Endothelial cell of umbilical vein (primary cell): ENCODE results near the gene CALML5. TPM values are rescaled to one million over a fixed set of nuclear protein-coding genes. Genes with fewer than 3 reads are reported as not detected.

Experiments
- BruUV-seq: library from RNA; stranded (reverse); fragments of 400-500 nt; replicated peaks from 2 replicates; lab custom pipeline; 2021; lab: Mats Ljungman, UMichigan
- CTCF ChIA-PET: fragments of 300-600, 350-600 bp; sonication (Branson Sonifier 250); formaldehyde crosslinking; loops from one replicate; lab custom pipeline; 2021; ENCODE audit warnings: antibody characterized with exemption, inconsistent platforms; lab: Charles Lee
- POLR2A ChIA-PET: fragments of 300-600, 350-600 bp; sonication (Branson Sonifier 250); formaldehyde crosslinking; loops from one replicate; lab custom pipeline; 2021; ENCODE audit warnings: antibody characterized with exemption, inconsistent platforms; lab: Charles Lee
- DNase-seq: peaks from one replicate; pipeline ENCODE4 v3.0.0-alpha.2; 2011; ENCODE audit warnings: low read depth, low spot score
- FAIRE-seq: peaks from 2 replicates; lab custom pipeline; 2011; peaks lifted over from hg19 to GRCh38; lab: Jason Lieb, UNC
- H2AFZ ChIP-seq: 2 replicates; pipeline ENCODE4 v1.6.0; 2012; ENCODE audit warnings: low read depth, low read length, control low read depth, inconsistent platforms
- H3K27ac ChIP-seq: 2 replicates; pipeline ENCODE4 v1.5.1; 2011; ENCODE audit warnings: low read depth, mild to moderate bottlenecking, control low read depth, low read length, moderate library complexity; ENCODE audit not compliant: insufficient read depth
- H3K27me3 ChIP-seq, 2 experiments: 2 replicates each; pipeline versions ENCODE4 v1.6.0 to v1.6.1; 2011; ENCODE audit warnings: low read length in 2 of 2, mixed read lengths in 1 of 2; ENCODE audit not compliant: control insufficient read depth in 2 of 2, insufficient read depth in 2 of 2
- H3K36me3 ChIP-seq, 2 experiments: 2 replicates in 1 of 2; 3 replicates in 1 of 2; pipeline ENCODE4 v1.5.1; 2011; ENCODE audit warnings: low read length in 2 of 2, mild to moderate bottlenecking in 1 of 2, moderate library complexity in 1 of 2; ENCODE audit not compliant: control insufficient read depth in 2 of 2, insufficient read depth in 2 of 2; ENCODE audit errors: extremely low read depth in 1 of 2
- H3K4me1 ChIP-seq: 3 replicates; pipeline ENCODE4 v1.5.1; 2011; ENCODE audit warnings: mild to moderate bottlenecking, low read length; ENCODE audit not compliant: control insufficient read depth, insufficient read depth; ENCODE audit errors: extremely low read depth
- H3K4me2 ChIP-seq: 2 replicates; pipeline ENCODE4 v1.6.1; 2011; ENCODE audit warnings: low read length, control low read depth, mixed read lengths; ENCODE audit not compliant: insufficient read depth
- H3K4me3 ChIP-seq, 3 experiments: fragments of 200-600 bp in 1 of 3; sonication (generic), shearing (Covaris generic) in 1 of 3; replicated peaks in 1 of 3; 2 replicates each; pipeline ENCODE4 v1.5.1; 2011 to 2016; ENCODE audit warnings: control low read depth in 3 of 3, low read length in 3 of 3, mild to moderate bottlenecking in 2 of 3, inconsistent platforms in 1 of 3, low read depth in 1 of 3, moderate library complexity in 1 of 3; ENCODE audit not compliant: insufficient read depth in 1 of 3
- H3K79me2 ChIP-seq: 2 replicates; pipeline ENCODE4 v1.6.0; 2012; ENCODE audit warnings: low read length, inconsistent platforms; ENCODE audit not compliant: control insufficient read depth, insufficient read depth
- H3K9ac ChIP-seq: replicated peaks from 2 replicates; pipeline ENCODE3; 2011; ENCODE audit warnings: low read length, control low read depth; ENCODE audit not compliant: insufficient read depth; ENCODE audit errors: extremely low read depth
- H3K9me1 ChIP-seq: replicated peaks from 3 replicates; pipeline ENCODE4 v1.6.0; 2011; ENCODE audit warnings: mild to moderate bottlenecking, low read length; ENCODE audit not compliant: control insufficient read depth, insufficient read depth; ENCODE audit errors: extremely low read depth
- H3K9me3 ChIP-seq: replicated peaks from 2 replicates; pipeline ENCODE4 v1.5.1; 2012; ENCODE audit warnings: low read length, inconsistent platforms; ENCODE audit not compliant: control insufficient read depth, insufficient read depth
- H4K20me1 ChIP-seq: replicated peaks from 2 replicates; pipeline ENCODE3; 2011; ENCODE audit warnings: mild to moderate bottlenecking, low read length; ENCODE audit not compliant: control insufficient read depth, insufficient read depth; ENCODE audit errors: extremely low read depth
- FOS ChIP-seq: IDR thresholded peaks from 2 replicates; pipeline ENCODE4 v1.6.1; 2011; ENCODE audit warnings: mild to moderate bottlenecking, low read length, moderate library complexity, borderline replicate concordance; ENCODE audit not compliant: insufficient read depth
- JUN ChIP-seq: IDR thresholded peaks from 2 replicates; pipeline ENCODE4 v1.6.1; 2011; ENCODE audit warnings: borderline replicate concordance, low read depth; ENCODE audit not compliant: insufficient read length, insufficient read depth
- MYC ChIP-seq: IDR thresholded peaks from one replicate; pipeline ENCODE4 v1.6.1; 2011; ENCODE audit warnings: mild to moderate bottlenecking, low read depth, low read length
- POLR2A ChIP-seq: IDR thresholded peaks from 2 replicates; pipeline ENCODE4 v1.6.1; 2012; ENCODE audit warnings: low read depth, mild to moderate bottlenecking, control low read depth, low read length
- dilution Hi-C: fragments of 300-500 bp; cut with MboI; formaldehyde crosslinking; loops from one replicate; pipeline ENCODE4 v1.15.0; 2019; ENCODE audit warnings: low sequenced_read_pairs; ENCODE audit not compliant: extremely low pct_ligation_motif_present
- intact Hi-C: fragments of 100-400 bp; cut with micrococcal nuclease; formaldehyde crosslinking; loops from one replicate; pipeline ENCODE4 v1.10.0; 2022
- polyA plus RNA-seq, 4 experiments: library from polyadenylated mRNA; depleted of rRNA in 3 of 4; stranded (reverse) in 3 of 4; unstranded in 1 of 4; fragments of >200 nt; gene quantifications; 2 replicates each; pipeline versions ENCODE4 v1.2.1 to v1.2.3, GENCODE V29; 2011 to 2012; ENCODE audit warnings: missing spikeins in 1 of 4
- total RNA-seq: library from RNA; stranded (reverse); gene quantifications from 2 replicates; pipeline ENCODE4 v1.2.3, GENCODE V29; 2021
- TF ChIP-seq, protein P1 (sequence below), 2 donors: IDR thresholded peaks; 1 replicate in 1 of 2; 2 replicates in 1 of 2; pipeline ENCODE4 v1.5.1; 2011; ENCODE audit warnings: low read length in 2 of 2, mild to moderate bottlenecking in 2 of 2, moderate library complexity in 2 of 2, control low read depth in 1 of 2, inconsistent platforms in 1 of 2, low read depth in 1 of 2; ENCODE audit not compliant: insufficient read depth in 1 of 2; ENCODE audit errors: extremely low read depth in 1 of 2
- TF ChIP-seq, protein P2 (sequence below): IDR thresholded peaks from 2 replicates; pipeline ENCODE4 v1.6.1; 2011; ENCODE audit not compliant: insufficient read depth, insufficient read length

The CALML5 gene
- total and polyA plus RNA-seq, 2 donors (not counting 3 experiments of a cell fraction or from before 2014, with no cell fraction given), result not detected

DNA sequence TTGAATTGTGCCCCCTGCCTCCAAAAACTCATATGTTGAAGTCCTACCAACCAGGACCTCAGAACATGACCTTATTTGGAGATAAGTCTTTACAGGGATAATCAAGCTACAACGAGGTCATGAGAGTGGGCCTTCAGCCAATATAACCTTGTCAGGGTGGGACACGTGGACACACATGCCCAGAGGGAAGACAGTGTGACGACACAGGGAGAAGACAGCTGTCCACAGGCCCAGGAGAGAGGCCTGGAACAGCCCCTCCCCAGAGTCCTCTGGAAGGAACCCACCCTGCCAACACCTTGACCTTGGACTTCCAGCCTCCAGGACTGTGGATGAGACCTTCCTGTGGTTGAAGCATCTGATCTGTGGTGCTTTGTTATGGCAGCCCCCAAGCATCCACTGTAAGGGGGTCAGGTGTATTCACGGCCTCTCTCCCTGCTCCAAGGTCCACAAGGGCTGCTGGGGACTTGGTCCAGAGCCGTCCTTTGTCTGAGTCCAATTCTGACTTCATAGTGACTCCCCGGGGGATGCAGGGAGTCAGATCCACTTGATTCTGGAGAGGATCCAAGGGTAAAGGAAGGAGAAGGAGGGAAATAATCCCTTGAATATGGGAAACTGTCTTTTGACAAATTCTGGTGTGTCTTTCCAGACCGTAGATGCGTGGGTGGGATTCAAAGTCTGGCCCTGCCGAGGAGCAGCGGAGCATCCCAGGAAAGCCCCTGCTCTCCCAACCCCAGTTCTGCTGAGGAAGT, 32.4 kb upstream of the CALML5 start:
- no peaks in the 10 kb centered on the region for H3K9me3 ChIP-seq
- H3K9me1 ChIP-seq, result no peaks in the 10 kb centered on the region
- no peak overlapping the region for H3K4me3 ChIP-seq
- intact Hi-C loops (no loop called here), dilution Hi-C loops (no loop called here)
- H3K27me3 ChIP-seq, result no peaks in the 10 kb centered on the region
- H3K4me1 ChIP-seq, result no peaks in the 10 kb centered on the region
- no peak overlapping the region for H3K9ac ChIP-seq
- DNase-seq, result no peak
- no TSS peak for BruUV-seq
- TF ChIP-seq, protein P1, sequence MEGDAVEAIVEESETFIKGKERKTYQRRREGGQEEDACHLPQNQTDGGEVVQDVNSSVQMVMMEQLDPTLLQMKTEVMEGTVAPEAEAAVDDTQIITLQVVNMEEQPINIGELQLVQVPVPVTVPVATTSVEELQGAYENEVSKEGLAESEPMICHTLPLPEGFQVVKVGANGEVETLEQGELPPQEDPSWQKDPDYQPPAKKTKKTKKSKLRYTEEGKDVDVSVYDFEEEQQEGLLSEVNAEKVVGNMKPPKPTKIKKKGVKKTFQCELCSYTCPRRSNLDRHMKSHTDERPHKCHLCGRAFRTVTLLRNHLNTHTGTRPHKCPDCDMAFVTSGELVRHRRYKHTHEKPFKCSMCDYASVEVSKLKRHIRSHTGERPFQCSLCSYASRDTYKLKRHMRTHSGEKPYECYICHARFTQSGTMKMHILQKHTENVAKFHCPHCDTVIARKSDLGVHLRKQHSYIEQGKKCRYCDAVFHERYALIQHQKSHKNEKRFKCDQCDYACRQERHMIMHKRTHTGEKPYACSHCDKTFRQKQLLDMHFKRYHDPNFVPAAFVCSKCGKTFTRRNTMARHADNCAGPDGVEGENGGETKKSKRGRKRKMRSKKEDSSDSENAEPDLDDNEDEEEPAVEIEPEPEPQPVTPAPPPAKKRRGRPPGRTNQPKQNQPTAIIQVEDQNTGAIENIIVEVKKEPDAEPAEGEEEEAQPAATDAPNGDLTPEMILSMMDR (IDR thresholded peaks at IDR 0.05; ENCODE audit: extremely low read depth in 1 of 2, insufficient read depth in 1 of 2, low read depth in 1 of 2, low read length in 2 of 2), result no peak
- TF ChIP-seq FOS (no peak), POLR2A (no peak)
- H2AFZ ChIP-seq, result no peak overlapping the region
- H3K79me2 ChIP-seq, result no peaks in the 10 kb centered on the region
- H3K4me2 ChIP-seq, result no peak overlapping the region
- POLR2A ChIA-PET, result no interaction called here
- no peak overlapping the region for H3K27ac ChIP-seq
- CTCF ChIA-PET, result no interaction called here
- H3K36me3 ChIP-seq, result no peaks in the 10 kb centered on the region
- FAIRE-seq, result no peak
- H4K20me1 ChIP-seq, result no peaks in the 10 kb centered on the region

DNA sequence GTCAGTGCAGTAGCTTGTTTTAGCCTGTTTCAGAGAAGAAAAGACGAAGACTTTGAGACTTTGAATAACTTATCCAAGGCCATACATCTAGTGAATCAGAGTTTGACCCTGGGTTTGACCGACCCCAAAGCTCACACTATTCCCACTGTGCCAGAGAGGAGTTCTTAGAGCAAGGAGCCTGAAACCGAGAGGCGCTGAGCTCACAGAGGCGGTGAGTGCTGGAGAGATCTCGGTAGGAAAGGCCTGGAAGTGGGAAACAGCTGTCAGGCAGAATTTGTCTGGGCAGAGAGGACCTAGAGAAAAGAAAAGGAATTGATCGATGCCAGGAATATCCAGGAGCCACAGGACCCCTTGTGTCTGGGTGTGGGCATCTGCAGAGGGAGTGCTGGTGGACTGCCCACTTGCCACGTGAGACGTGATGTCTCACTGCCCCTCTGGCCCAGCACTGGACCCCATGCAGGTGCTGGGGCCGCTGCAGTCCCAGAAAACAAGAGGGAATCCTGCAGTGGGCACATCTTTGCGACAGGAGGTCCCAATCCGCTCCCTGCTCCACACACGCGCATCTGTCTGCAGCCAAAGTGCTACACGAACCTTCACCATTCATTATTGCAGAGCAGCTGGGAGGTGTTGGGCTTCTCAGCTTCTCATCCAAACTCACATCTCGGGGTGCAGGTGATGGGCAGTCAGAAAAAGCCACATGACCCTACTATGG, 31.6 kb upstream of the CALML5 start:
- ChIA-PET POLR2A (no interaction called here), CTCF (interaction anchor here (1.5 kb wide), 1 partner anchor 93 kb away, joined by 7 read pairs; no protein-coding TSS in a partner anchor)
- no peak overlapping the region for H3K9ac ChIP-seq
- H3K4me1 ChIP-seq, result no peaks in the 10 kb centered on the region
- TF ChIP-seq, protein P2, sequence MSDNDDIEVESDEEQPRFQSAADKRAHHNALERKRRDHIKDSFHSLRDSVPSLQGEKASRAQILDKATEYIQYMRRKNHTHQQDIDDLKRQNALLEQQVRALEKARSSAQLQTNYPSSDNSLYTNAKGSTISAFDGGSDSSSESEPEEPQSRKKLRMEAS, result no peak
- no peak for TF ChIP-seq MYC
- TF ChIP-seq JUN, result no peak
- no peaks in the 10 kb centered on the region for H3K9me3 ChIP-seq
- H3K79me2 ChIP-seq, result no peaks in the 10 kb centered on the region
- dilution Hi-C loops, result no loop called here
- H3K9me1 ChIP-seq, result no peaks in the 10 kb centered on the region
- H4K20me1 ChIP-seq, result no peaks in the 10 kb centered on the region
- H2AFZ ChIP-seq, result no peak overlapping the region
- no peak overlapping the region for H3K4me2 ChIP-seq
- DNase-seq (no peak), FAIRE-seq (no peak)
- no peaks in the 10 kb centered on the region for H3K27me3 ChIP-seq
- intact Hi-C loops, result no loop called here
- H3K27ac ChIP-seq, result no peak overlapping the region
- BruUV-seq, result no TSS peak
- H3K4me3 ChIP-seq, result no peak overlapping the region
- no peaks in the 10 kb centered on the region for H3K36me3 ChIP-seq
